Pancreas (tissue), 10 donors: ENCODE data around the gene TMEM63A. TPM values are rescaled to one million over a fixed set of nuclear protein-coding genes. Genes with fewer than 3 reads are reported as not detected.

Source experiments
- ATAC-seq, 4 donors: fragments of 200-7000 bp; cut with Tn5 transposase; one replicate each; pipeline versions ENCODE4 v1.8.0 to v1.9.1; 2020; ENCODE audit warnings: mild to moderate bottlenecking in 4 of 4, moderate library complexity in 4 of 4
- DNase-seq, 6 donors: peaks; one replicate each; pipeline ENCODE4 v3.0.0-alpha.2; 2020
- FAIRE-seq: peaks from 2 replicates; lab custom pipeline; 2012; peaks lifted over from hg19 to GRCh38; lab: Jason Lieb, UNC
- H3K27ac ChIP-seq, 4 donors: fragments of 200-600 bp; sonication (generic); 1 replicate in 3 of 4; 2 replicates in 1 of 4; pipeline versions ENCODE4 v1.5.0 to v1.8.0; 2020
- H3K27me3 ChIP-seq, 4 donors: fragments of 200-600 bp; one replicate each; pipeline ENCODE4 v1.8.0; 2021
- H3K36me3 ChIP-seq, 3 donors: fragments of 200-600 bp; sonication (generic) in 1 of 3; one replicate each; pipeline versions ENCODE4 v1.5.0 to v1.8.0; 2020 to 2021
- H3K4me1 ChIP-seq, 3 donors: fragments of 200-600 bp; one replicate each; pipeline ENCODE4 v1.8.0; 2021
- H3K4me3 ChIP-seq, 4 donors: fragments of 200-600 bp; sonication (generic) in 2 of 4; one replicate each; pipeline versions ENCODE4 v1.5.0 to v1.8.0; 2020 to 2021
- H3K9me3 ChIP-seq, 4 donors: fragments of 200-600 bp; one replicate each; pipeline ENCODE4 v1.8.0; 2021
- WGBS, 2 donors: extraction: QIAGEN DNeasy Blood & Tissue Kit; methylation state at CpG; one replicate each; pipeline ENCODE4 v1.1.7; 2013; 5-methylcytosine and 5-hydroxymethylcytosine counted together
- intact Hi-C, 3 donors: fragments of 100-400 bp; cut with DNase I; formaldehyde crosslinking; loops; one replicate each; pipeline versions ENCODE4 v1.11.1 to v1.14.2; 2022
- polyA plus RNA-seq, 2 donors: library from polyadenylated mRNA; stranded (reverse); fragments of 200-250 nt; gene quantifications; one replicate each; pipeline ENCODE4 v1.2.3, GENCODE V29; 2013
- total RNA-seq, 6 donors: library from RNA; stranded (reverse); fragmentation: NEBNext Ultra II Directional in 4 of 6; extraction: Animal tissue kit (Norgen Biotek cat#: 25700) in 4 of 6; gene quantifications; one replicate each; pipeline versions ENCODE4 v1.2.1 to v1.2.4, GENCODE V29; 2021 to 2023
- TF ChIP-seq, protein P1 (sequence below), 4 donors: fragments of 200-600 bp; sonication (generic) in 3 of 4; IDR thresholded peaks; one replicate each; pipeline versions ENCODE4 v1.5.0 to v1.8.0; 2021; ENCODE audit warnings: antibody characterized with exemption in 4 of 4
- donor health status: healthy with polysubstance abuse.
- donor health status: DM: no; HTN: no; CAD: no; lungs with moderate emphysema.
- donor health status: DM: no; HTN: no; CAD: no.
- donor health status: control.
- donor health status: control.
- donor health status: Bipolar disorder and iron deficiency.
- donor health status: DM: yes; HTN: yes; CAD: no.
- donor health status: DM: no; HTN: no; CAD: no.
- donor health status: DM: no; HTN: no; CAD: no.
- donor health status: DM: yes; HTN: yes; CAD: no.

TMEM63A gene
- total and polyA plus RNA-seq, 8 donors: 56.3 to 185 (median 84.0) TPM

DNA sequence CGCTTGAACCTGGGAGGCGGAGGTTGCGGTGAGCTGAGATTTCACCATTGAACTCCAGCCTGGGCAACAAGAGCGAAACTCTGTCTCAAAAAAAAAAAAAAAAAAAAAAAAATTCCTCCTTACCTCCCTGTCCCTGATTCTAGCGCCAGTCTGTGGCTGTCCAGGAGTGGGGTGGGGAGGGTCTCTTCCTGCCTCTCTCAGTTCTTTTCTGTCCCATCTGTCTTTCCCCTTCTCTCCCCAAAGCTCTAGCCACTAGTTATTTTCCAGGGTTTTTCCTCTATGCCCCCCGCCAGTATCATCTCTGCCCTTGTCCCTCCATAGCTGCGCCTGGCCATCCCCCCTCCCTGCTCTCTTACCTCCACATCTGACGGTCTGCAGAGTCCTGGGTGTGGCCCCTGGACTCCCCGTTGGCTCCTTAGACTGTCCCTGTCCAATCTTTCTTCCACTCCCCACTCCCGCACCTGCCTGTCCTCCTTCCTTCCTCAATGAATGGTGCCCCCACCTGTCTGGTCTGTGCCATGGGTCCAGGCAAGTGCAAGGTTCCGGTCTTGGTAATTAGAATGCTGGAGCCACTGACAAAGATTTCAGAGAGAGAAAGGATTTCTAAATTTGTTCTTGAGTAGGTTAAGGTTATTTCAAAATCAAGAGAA is 1.6 kb upstream of the TMEM63A start:
- DNase-seq (peak in 2 of 6 donors; percentile 20 to 38), ATAC-seq (no peak), FAIRE-seq (no peak)
- H3K36me3 ChIP-seq: no peaks in the 10 kb centered on the region
- H3K9me3 ChIP-seq: no peaks in the 10 kb centered on the region
- peak overlapping the region in 1 of 4 donors; percentile 67 for H3K4me3 ChIP-seq
- H3K4me1 ChIP-seq: peaks cover 12 to 28% (median 15%) of the 10 kb centered on the region in 3 donors
- H3K27me3 ChIP-seq: no peaks in the 10 kb centered on the region
- TF ChIP-seq, protein P1, sequence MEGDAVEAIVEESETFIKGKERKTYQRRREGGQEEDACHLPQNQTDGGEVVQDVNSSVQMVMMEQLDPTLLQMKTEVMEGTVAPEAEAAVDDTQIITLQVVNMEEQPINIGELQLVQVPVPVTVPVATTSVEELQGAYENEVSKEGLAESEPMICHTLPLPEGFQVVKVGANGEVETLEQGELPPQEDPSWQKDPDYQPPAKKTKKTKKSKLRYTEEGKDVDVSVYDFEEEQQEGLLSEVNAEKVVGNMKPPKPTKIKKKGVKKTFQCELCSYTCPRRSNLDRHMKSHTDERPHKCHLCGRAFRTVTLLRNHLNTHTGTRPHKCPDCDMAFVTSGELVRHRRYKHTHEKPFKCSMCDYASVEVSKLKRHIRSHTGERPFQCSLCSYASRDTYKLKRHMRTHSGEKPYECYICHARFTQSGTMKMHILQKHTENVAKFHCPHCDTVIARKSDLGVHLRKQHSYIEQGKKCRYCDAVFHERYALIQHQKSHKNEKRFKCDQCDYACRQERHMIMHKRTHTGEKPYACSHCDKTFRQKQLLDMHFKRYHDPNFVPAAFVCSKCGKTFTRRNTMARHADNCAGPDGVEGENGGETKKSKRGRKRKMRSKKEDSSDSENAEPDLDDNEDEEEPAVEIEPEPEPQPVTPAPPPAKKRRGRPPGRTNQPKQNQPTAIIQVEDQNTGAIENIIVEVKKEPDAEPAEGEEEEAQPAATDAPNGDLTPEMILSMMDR (IDR thresholded peaks at IDR 0.05): no peak
- peak overlapping the region; percentile 8 to 94 (median 91) for H3K27ac ChIP-seq
- intact Hi-C loops: no loop called here
- WGBS, 2 donors: 75% methylated on average over 10 of the region's 11 CpGs

DNA sequence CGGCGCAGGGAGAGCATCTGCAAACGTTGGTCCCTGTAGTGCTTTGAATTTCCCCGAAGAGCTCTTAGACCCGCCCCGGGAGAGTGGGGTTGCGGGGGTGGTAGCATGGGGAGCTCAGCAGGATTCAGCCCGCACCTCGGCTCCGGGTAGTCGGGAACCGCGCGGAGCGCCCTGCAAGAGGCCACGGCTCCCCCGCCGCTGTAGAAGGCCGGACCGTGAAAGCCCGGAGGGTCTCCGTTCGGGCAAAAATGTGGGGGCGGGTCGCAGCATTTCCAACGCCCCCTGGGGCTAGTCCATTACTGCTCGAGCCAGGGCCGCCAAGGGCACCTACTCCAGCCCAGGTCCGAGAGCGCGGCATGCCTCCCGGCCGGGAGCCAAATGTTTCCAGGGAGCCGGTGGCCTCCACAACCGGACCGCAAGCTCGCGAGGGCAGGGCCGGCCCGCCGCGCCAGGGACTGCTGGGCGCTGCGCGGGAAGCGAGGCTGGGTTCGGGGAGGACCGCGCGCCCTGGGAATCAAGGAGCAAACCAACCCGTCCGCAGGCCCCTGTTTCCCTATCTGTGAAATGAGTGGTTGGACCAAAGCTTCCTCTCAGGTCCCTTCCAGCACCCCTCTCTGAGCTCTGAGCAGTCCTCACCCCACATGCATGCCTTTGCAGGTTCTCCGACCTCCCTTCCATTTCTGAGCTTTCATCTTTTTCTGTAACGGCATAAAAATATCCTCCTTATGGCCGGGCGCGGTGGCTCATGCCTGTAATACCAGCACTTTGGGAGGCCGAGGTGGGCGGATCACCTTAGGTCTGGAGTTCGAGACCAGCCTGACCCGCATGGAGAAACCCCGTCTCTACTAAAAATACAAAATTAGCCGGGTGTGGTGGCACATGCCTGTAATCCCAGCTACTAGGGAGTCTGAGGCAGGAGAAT is 775 bp upstream of the TMEM63A start:
- WGBS, 2 donors: 4 to 6% methylated on average over 56 to 63 of the region's 63 CpGs
- FAIRE-seq: no peak
- peak; percentile 55 to 86 (median 71) for DNase-seq
- intact Hi-C loops: no loop called here
- Histone ChIP-seq H3K9me3 (no peaks in the 10 kb centered on the region), H3K27me3 (no peaks in the 10 kb centered on the region), H3K36me3 (no peaks in the 10 kb centered on the region), H3K4me1 (peaks cover 19 to 35% (median 22%) of the 10 kb centered on the region in 3 donors), H3K27ac (peak overlapping the region; percentile 90 to 94 (median 92)), H3K4me3 (peak overlapping the region; percentile 67 to 91 (median 86))
- TF ChIP-seq, protein P1 (IDR thresholded peaks at IDR 0.05): no peak
- ATAC-seq: peak; percentile 21 to 42 (median 42)

DNA sequence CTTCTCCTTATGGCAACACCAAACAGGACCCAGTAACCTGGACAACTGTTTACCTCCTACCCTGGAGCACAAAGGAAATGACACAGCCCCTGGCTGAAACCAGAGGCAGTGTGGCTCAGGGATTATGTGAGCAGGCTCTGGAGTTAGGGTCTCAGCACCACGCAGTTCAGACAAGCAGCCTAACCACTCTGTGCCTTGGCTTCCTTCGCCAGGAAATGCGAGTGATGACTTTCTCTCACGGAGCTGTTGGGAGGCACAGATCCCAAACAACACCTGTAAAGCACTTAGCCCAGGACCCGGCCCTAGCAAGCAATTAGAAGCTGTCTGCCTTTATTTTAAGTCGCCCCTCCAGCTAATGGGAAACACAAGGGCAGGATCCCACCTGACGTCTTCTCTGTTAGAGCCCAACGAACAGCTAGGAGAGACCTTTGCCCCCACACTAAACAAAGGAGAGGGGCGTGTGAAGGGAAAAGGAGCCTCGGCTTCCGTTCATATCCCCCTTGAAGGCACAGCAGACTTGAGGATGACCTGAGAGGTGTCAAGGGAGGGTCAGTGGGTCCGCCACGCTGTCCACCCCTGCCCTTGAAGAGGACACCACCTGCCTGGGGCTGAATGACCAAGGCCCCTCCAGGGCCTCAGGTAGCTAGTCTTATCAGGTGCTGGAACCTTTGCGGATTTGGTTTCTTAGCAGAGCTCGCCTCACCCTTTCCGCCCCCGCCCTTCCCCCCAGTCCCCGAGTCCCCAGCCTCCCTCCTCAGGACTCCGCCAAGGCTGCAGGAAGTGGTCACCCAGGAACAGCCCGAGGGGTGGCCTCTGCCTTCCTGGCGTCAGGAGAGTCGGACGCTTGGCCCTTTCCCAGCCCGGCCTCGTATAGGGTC is 860 bp downstream of the TMEM63A start:
- H3K4me1 ChIP-seq: peaks cover 27 to 48% (median 35%) of the 10 kb centered on the region in 3 donors

DNA sequence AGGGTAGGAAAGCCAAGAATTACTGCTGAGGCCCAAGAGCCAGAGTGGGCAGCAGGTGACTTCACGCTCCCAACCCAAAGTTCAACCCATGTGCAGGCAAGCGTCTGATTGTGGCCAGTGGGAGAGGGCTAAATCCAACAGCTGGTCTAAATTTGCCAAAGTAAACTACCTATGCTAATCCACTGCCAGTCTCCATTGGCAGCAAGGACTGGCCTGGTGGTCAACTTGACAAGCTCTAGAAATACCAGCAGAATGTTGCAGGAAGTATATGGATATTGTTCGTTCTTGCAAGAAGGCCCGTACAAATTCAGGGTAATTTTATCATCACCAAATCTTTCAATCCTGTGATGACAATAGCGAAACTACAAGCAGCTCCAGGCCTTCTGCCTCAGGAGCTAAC is 1.5 kb downstream of the TMEM63A start:
- DNase-seq: peak in 1 of 6 donors; percentile 52
- 15 to 17% methylated on average over 5 of the region's 5 CpGs for WGBS, 2 donors
- ATAC-seq: peak in 3 of 4 donors; percentile 7 to 19 (median 13)
- Histone ChIP-seq H3K4me1 (peaks cover 31 to 50% (median 35%) of the 10 kb centered on the region in 3 donors), H3K36me3 (peaks cover 0 to 4% (median 2%) of the 10 kb centered on the region in 3 donors), H3K9me3 (no peaks in the 10 kb centered on the region), H3K4me3 (peak overlapping the region in 2 of 4 donors; percentile 67 to 91), H3K27ac (peak overlapping the region; percentile 90 to 94 (median 92)), H3K27me3 (no peaks in the 10 kb centered on the region)
- TF ChIP-seq, protein P1 (IDR thresholded peaks at IDR 0.05): no peak
- no peak for FAIRE-seq
- intact Hi-C loops: no loop called here

More for the DNA sequence above, 860 bp downstream of the TMEM63A start:
- Histone ChIP-seq H3K27me3 (no peaks in the 10 kb centered on the region), H3K36me3 (peaks cover 0 to 4% (median 2%) of the 10 kb centered on the region in 3 donors), H3K27ac (peak overlapping the region; percentile 90 to 94 (median 92)), H3K4me3 (peak overlapping the region; percentile 67 to 91 (median 86)), H3K9me3 (no peaks in the 10 kb centered on the region)
- intact Hi-C loops: no loop called here
- DNase-seq (peak; percentile 71 to 90 (median 74)), FAIRE-seq (no peak), ATAC-seq (peak; percentile 49 to 67 (median 58))
- 5 to 8% methylated on average over 25 of the region's 25 CpGs for WGBS, 2 donors
- TF ChIP-seq, protein P1 (IDR thresholded peaks at IDR 0.05): no peak
